LHCN-M2 (cell line): ENCODE data around the gene CCDC18. TPM values are rescaled to one million over a fixed set of nuclear protein-coding genes. Genes with fewer than 3 reads are reported as not detected.
A peak's percentile ranks its signal among the peaks of the same experiment; 100 is the strongest.
"Not testable (repeated sequence)": the region's sequence is repeated elsewhere in the genome, so short reads cannot be mapped to it uniquely, and the experiment has no call there.

ENCODE experiments used
- DNase-seq: peaks from one replicate; pipeline ENCODE4 v3.0.0-alpha.2; 2012; ENCODE audit warnings: low read depth
- total RNA-seq: library from RNA; depleted of rRNA; stranded (reverse); fragments of >200 nt; gene quantifications from 2 replicates; pipeline ENCODE4 v1.2.3, GENCODE V29; 2014

The CCDC18 gene
- total RNA-seq, 1 experiment from 2014 or later = 40.5 TPM

DNA sequence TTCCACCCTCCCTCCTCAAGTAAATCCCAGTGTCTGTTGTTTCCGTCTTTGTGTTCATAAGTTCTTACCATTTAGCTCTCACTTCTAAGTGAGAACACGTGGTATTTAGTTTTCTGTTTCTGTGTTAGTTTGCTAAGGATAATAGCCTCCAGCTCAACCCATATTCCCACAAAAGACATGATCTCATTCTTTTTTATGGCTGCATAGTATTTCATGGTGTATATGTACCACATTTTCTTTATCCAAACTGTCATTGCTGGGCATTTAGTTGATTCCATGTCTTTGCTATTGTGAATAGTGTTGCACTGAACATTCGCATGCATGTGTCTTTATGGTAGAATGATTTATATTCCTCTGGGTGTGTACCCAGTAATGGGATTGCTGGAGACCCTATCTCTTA is 5.9 kb upstream of the CCDC18 start:
- DNase-seq = not testable (repeated sequence)

GRCh38 chr1:93177991-93178390 is 2.5 kb upstream of the CCDC18 start:
- peak; percentile 34 for DNase-seq

DNA sequence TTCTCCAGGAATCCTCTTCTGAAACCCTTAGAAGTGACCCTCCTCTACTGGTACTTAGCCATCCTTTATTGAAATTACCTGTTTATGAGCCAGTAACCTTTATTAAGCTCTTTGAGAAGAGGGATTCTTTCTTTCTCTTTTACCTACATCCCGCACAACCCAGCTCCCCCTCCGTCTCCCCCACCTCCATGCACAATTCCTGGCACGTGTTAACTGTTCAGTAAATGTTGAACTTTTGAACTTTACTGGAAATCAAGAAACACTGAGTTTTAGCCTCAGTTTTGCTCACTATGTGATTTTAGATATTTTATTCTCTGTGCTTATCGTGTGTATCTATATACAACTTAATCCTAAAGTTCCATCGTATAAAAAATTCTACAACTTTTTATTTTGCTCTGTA is 2.1 kb upstream of the CCDC18 start:
- no peak for DNase-seq

GRCh38 chr1:93179886-93180722 is 420 bp upstream of the CCDC18 start, which contains the start of gene TMED5:
Gene TMED5 (minus strand): TSS chr1:93180413. CDS start chr1:93180242, 171 bp downstream.
- peak; percentile 98 for DNase-seq

DNA sequence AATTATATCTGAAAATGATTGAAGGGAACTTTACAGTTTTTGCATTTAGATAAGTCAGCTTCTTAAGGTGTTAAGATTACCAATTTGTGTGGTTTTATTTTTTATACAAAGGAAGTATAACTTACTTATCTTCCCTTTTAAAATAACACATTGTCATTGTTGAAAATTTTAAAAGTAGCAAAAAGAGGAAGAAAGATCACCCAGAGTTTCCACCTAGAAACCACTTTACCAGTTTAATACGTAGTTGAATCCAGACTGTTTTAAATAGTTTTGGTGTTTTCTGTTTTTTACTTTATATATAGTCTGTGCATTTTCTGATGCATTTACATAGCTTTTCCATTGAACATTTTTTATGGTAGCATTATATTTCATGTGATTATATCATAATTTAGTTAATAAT is 6.1 kb downstream of the CCDC18 start:
- no peak for DNase-seq

GRCh38 chr1:93190432-93190831 is 9.9 kb downstream of the CCDC18 start:
- DNase-seq = no peak

GRCh38 chr1:93194231-93194990 is 13.9 kb downstream of the CCDC18 start:
- no peak for DNase-seq

DNA sequence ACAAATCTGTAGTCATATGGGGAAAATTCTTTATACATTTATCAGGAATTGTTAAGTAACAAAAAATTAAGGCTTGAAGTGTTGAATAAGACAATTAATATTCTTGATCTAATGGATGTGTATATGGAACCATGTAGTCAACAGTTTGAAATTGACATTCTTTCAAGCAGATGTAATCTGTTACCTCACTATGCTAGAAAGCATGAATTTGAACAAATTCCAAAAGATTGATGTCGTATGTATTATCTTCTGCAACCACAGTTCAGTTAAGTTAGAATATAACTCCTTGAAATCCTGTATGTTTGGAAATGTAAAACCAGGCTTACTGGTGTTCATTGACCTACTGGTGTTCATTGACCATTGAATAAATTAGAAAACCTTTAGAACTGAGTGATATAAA is 16.1 kb downstream of the CCDC18 start:
- DNase-seq = no peak

- no peak for DNase-seq
These were observed 18.6 kb downstream of the CCDC18 start for GRCh38 chr1:93199150-93199549.

- DNase-seq = no peak
These were observed 19.6 kb downstream of the CCDC18 start for GRCh38 chr1:93200086-93200620.

DNA sequence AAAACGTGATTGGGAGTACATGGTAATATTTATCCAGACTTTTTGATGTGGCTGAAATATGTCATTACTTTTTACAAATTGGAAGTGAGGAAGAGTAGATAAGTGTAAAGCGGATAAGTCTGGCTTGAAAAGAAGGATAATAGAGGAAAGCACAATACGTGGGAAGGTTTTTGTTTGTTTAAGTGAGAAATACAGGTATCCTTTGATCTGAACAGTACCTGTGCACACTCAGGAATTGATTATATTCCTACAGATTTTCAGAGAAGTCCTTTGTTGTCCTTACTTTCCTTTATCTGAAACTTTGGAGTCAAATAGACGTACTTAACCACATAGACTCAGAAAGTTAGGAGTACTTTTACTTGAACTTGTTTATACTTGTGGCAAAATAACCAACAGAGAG is 20.2 kb downstream of the CCDC18 start:
- DNase-seq = no peak

GRCh38 chr1:93205892-93206566 is 25.5 kb downstream of the CCDC18 start:
- no peak for DNase-seq

- no peak for DNase-seq
These were observed 26.0 kb downstream of the CCDC18 start for GRCh38 chr1:93206567-93206954.

DNA sequence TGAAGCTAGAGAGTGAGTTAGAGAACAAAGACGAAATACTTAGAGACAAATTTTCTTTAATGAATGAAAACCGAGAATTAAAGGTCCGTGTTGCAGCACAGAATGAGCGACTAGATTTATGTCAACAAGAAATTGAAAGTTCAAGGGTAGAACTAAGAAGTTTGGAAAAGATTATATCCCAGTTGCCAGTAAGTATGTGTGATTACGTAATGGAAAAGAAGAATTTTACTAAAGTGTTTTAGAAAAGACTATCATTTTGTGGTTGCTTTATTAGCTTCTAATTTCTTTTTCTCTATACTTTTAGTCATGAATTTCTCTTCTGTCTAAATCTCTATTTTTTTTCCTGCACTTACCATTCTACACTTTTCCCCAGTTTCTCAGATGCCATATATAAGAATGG is 26.7 kb downstream of the CCDC18 start:
- DNase-seq = no peak

DNA sequence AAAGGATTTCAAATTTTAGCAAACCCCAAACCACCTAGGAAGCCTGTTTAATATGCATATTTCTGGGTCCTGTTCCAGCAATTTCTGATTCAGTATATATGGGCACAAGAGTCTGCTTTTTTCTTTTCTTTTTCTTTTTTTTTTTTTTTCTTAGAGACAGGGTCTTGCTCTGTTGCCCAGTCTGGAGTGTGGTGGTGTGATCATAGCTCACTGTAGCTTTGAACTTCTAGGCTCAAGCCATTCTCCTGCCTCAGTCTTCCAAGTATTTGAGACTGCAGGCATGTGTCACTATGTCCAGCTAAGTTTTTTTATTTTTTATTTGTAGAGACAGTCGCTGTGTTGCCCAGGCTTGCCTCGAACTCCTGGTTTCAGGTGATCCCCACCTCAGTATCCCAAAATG is 34.8 kb downstream of the CCDC18 start:
- no peak for DNase-seq

GRCh38 chr1:93219443-93219842 is 38.9 kb downstream of the CCDC18 start:
- no peak for DNase-seq

DNA sequence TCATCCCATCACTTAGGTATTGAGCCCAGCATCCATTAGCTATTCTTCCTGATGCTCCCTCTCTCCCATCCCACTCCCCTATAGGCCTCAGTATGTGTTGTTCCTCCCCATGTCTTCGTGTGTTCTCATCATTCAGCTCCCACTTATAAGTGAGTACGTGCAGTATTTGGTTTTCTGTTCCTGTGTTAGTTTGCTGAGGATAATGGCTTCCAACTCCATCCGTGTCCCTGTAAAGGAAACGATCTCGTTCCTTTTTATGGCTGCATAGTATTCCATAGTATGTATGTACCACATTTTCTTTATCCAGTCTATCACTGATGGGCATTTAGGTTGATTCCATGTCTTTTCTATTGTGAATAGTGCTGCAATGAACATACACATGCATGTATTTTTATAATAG is 40.2 kb downstream of the CCDC18 start:
- DNase-seq = not testable (repeated sequence)

DNA sequence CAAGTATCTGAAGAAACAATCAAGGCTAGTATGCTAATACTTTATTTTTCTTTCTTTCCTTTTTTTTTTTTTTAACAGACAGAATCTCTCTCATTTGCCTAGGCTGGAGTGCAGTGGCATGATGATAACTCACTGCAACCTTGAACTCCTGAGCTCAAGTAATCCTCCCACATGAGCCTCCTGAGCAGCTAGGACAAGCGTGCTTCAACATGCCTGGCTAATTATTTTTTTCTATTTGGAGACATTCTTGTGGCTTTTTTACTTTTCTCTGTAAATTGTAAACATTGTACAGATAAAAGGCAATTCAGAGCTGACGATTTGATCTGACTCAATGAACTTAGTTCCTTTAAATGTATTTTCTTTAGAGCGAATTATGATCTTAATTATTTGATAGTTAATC is 41.4 kb downstream of the CCDC18 start:
- no peak for DNase-seq

DNA sequence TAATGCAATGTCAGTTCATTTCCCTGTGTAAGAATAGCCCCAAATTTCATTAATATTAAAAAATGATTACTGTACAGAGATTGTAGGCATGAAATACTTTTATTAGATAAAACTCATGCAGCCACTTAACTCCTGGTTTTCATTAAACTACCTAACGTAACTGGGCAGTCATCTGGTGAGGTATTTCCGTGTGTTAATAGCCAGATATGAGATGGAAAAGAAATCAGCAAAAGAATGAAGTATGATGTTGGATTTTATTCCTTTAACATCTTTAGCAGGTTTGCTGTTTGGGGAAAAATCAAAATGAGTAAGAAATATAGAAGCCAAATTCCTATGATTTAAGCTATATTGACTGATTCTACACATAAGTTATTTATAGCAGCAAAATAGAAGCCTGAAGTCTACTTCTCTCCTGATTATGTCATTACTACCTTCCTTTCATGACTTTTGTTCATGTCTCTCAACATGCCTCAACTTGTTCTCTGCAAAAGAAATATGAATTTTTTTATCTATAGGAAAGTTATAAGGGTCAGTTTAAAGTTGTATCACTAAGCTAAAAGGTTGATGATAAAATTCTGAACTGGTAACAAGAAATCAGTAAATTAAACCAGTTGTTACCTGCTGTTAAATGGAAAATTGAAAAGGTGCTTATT is 42.6 kb downstream of the CCDC18 start:
- DNase-seq = no peak

DNA sequence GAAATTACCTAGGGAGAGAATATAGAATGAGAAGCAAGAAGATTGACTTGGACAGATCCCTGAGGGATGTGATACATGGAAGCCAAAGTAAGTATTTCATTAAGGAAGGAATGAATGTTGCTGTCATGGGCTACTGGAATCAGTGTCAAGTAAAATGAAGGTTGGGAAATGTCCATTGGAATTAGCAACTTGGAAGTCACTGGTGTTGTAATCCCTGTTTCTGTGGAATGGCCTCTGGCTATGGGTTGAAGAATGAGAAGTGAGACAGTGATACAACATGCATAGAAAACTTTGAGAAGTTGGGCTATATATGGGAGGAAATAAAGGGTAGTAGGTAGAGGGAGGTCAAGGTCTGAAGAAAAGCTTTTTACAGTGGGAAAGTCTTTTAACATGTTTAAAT is 54.7 kb downstream of the CCDC18 start:
- DNase-seq = no peak

DNA sequence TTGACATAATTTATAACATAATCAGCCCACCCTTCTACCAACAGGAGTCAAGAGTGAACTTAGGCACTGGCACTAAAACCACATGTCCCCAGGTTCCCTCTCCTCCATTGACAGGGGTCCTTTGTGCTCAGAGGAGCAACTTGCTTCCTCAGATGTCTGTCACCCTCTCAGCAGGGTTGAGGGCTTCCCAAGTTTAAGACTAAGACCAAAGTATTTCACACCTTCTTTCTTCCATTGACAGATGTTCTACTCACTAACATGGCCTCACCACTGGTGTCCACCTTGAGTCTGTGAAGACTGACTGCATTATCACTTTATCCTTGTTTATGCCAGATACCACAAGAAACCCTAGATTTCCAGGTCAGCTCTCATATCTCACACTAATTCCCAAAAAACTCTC is 56.5 kb downstream of the CCDC18 start:
- no peak for DNase-seq

DNA sequence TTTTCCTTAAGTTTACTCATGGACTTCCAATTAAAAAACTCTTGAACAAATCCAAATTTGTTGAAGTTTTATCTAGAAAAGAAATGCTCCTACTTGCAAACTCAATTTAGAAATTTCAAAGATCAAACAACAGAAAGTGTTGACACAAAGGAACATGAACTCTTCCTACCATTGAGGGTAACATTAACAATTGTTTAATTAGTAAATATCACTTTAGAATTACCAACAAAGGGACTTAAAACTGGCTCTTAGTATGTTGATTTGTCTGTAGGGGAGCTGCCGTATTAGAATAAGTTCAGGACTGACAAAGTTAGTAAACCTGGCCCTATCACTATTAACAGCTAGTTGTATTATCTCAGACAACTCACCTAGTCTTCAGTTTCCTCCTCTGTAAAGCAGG is 57.9 kb downstream of the CCDC18 start:
- DNase-seq = no peak
